Activated CD4-positive, CD25-positive, alpha-beta regulatory T cell treated with anti-CD3 and anti-CD28 coated beads, Interleukin-2, amount 50 U/mL, for 24 hours (primary cell): ENCODE results near the gene LSAMP.
"Not testable (repeated sequence)": the region's sequence is repeated elsewhere in the genome, so short reads cannot be mapped to it uniquely, and the experiment has no call there.

Source experiments
- ATAC-seq, 2 donors: fragments of 150-1000 bp; cut with Tn5 transposase; one replicate each; pipeline ENCODE4 v1.10.0; 2021; ENCODE audit warnings: mild to moderate bottlenecking in 1 of 2, moderate library complexity in 1 of 2

Gene LSAMP

DNA sequence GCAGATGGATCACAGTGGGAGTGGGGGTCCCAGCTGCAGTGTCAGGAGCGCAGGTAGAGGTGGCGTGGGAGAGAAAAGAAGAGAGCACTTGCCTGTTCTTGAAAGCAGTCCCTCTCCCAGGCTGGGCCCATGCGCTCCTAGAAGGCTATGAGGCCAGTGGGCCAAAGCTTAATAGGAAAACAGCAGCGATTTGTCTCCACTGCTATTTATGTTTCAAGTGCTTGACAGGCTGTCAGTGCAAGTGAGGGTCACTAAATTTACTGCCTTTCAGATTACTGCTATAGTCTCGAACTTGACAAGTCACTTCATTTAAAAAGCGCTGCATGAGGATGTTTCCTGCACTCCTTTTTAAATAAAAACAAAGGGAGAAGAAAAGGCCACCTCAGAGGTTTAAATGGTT, 582.4 kb downstream of the LSAMP start:
- no peak for ATAC-seq

DNA sequence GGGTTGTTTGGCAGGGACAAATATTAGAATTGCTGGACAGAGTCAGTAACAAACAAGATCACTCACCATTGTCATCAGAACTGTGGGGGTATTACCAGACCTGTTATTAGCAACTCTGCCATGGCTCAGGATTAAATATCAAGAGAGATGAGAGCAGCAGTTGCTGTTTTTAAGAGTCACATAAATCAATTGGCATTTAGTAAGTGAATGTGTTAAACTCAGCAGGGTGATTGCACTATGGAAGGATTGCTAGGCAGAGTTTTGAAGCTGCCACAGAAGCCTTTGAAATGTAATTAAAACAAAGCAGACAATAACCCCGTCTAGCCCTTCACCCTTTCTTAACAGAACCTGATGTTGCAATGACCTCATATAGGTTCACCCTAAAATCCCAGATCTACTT, 583.2 kb downstream of the LSAMP start:
- ATAC-seq, result no peak

DNA sequence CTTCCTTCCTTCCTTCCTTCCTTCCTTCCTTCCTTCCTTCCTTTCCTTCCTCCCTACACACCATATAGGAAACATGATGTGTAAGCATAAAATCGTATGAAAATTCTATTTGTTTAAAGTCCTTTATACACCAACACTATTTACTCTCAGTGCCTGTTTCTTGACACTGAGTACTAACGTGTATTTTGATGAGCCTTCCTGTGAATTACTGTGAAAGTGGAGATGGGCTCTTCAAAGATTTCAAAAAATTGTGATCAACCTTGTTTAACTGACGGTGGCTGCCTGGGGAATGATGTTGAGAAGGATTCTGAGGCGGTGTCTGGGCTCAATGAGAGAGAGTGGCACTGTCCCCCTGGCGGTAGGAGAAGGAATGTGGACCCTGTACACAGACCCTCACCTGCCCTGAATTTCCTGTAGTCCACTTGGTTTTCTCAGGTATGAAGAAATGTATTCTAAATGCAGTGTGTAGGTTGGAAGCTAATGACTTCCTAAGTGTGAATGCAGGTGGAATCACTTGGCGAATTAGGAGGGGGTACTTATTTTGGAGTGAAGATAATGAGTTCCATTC, 584.0 kb downstream of the LSAMP start:
- ATAC-seq, result no peak

DNA sequence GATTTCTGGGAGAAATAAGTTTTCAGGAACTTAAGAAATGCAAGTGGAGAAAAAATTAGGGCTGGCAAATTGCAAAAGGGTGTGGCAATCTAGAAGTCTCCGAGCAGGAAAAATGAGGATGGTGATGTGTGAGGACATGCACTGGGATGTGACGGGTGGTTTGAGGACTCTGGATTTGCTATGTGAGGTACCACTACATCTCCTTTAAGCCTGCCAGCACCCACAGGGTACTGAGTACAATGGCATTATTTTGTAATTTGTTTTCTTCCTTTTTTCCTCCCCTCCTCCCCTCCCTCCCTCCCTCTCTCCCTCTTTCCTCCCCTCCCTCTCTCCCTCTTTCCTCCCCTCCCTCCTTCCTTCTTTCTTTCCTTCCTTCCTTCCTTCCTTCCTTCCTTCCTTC, 584.5 kb downstream of the LSAMP start:
- no peak for ATAC-seq

DNA sequence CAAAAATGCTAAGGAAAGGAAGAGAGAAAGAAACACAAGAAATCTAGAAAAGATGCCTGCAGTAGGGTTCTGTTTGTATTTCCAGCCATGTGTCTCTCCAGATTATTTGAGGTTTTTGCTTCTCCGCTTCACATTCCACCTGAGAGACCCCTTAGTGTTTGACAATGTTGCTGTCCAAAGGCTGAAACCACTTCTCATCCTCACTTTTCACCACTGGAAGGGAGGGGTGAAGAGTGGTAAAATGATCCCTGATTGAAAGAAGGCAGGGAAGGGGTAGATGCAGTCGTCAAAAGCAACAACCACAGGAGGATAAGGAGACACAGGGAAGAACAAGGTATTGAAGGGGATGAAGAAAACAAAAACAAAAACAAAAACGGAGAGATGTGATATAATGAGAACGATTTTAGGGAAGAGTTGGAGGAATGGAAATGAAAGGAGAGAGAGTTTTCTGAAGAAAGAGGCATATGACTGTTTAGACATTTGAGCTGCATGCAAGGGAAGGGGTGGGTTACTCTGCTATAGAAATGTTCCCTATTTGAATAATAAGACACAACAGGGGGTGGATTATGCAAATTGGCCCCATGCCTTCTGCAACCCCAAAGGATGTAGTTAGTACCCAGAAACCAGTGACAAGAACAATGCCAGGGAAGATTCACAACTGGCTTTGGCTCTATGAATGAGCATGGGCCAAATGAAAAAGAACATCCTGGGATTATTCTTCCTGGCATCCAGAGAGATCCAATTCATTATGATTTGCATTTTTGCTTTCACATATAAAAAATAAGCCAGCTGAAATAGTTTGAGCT, 586.1 kb downstream of the LSAMP start:
- ATAC-seq, result no peak

DNA sequence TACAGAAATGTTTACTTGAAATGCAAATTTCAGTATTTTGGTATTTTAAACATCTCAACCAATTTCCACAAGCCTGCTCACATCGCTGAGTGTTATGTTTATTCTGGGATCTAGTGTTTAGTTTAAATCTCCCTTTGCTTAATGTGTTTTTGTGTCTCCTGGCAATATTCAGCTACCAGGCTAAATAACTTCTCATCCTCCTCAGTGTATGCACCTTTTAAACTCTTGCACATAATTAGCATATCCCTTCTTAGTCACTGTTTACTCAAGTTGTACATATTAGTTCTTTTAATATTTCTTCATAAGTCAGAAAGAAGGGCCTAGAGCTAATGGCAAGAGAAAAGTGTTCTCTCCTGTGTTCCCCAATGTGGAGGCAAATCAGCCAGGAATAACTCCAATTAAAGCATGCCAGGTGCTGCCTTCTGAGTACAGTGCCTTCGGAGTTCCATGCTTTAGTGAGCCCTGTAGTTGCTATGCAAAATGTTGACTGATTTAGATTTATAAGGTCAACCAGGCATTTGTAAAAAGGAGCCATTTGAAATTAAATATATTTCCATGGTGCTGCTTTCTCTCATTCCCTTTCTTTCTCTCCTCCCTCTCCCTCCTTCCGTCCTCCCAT, 587.7 kb downstream of the LSAMP start:
- no peak for ATAC-seq

- no peak for ATAC-seq
Measured at GRCh38 chr3:115855911-115856310, 589.4 kb downstream of the LSAMP start.

GRCh38 chr3:115853104-115853503, 592.2 kb downstream of the LSAMP start:
- ATAC-seq, result no peak

- ATAC-seq, result no peak
Measured at GRCh38 chr3:115852278-115852677, 593.0 kb downstream of the LSAMP start.

DNA sequence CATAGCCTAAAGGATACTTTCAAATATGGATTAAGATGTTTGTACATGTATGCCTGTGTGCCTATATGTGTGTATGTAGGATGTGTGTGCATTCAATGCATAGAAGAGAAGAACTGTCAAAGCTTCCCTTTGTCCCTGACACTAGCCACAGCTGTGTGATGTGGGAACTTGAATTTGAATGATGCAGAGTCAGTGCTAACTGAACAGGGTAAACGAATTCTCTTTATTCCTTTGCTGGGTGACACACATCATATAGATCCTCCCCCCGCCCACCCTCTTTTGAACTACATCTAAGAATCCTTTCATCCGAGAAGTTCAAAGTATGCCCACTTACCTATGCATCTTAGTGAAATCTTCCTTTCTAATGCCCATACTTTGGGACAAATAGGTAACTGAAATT, 593.7 kb downstream of the LSAMP start:
- ATAC-seq, result no peak

DNA sequence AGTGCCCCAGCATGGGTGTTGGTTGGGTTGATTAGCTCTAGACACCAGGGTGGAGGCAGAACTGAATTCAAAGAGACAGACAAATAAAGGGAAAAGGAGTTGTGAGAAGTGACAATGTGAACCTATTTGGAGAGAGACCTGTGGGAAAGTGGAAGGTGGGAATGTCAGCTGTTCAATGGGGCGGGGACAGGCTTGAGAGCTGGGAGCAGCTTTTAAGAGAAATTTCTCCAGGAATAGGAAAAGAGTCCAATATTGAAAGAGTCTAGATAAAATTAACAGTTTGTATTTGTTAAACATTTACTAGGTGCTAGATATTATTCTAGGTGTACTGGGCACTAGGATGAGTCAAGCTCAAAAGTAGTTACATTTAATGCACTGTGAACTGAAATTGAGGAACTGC, 596.6 kb downstream of the LSAMP start:
- no peak for ATAC-seq

GRCh38 chr3:115845986-115846385, 599.3 kb downstream of the LSAMP start:
- ATAC-seq, result no peak

DNA sequence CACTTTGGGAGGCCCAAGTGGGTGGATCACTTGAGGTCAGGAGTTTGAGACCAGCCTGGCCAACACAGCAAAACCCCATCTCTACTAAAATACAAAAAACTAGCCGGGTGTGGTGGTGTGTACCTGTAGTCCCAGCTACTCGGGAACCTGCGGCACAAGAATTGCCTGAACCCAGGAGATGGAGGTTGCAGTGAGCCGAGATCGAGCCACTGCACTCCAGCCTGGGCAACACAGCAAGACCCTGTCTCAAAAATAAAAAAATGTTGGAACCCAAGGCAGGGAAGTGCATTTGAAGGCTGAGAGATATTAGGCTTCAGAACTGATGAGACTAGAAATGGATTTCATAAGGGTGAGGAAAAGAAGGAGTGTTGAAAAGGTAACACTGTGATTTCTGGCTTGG, 600.6 kb downstream of the LSAMP start:
- ATAC-seq, result not testable (repeated sequence)

DNA sequence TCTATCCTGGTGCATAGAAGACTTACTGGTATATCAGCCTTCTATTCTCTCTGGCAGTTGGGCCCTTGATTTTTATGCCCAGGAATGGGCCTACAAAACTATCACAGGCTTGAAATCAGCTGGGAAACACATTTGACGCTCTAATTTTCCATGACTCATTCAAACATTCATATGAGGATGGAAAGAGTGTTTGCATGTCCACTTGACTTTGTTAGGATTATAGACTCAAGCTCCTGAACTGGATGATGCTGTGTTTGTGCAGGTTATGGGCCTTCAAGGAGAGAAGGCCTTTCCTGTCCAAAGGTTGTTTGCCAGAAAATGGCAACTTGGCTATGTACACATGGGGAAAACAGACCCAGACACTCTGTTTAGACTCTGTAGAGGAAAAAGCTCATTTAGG, 602.1 kb downstream of the LSAMP start:
- ATAC-seq, result no peak

DNA sequence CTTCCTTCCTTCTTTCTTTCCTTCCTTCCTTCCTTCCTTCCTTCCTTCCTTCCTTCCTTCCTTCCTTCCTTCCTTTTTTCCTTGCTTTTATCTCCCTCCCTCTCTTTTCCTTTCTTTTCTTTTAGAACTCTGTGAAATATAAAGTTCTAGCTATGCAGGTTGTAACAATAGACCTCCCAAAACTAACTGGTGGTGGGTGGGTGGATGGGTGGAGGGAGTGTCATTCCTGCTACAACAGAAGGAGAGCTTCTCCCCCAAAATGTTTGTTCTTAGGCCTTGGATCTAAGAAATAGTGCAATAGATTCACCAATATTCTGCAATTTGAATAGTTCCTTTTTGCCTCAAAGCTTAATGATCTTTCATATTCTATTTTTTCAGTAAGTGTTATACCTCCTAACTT, 606.0 kb downstream of the LSAMP start:
- no peak for ATAC-seq

GRCh38 chr3:115838786-115839185, 606.5 kb downstream of the LSAMP start:
- ATAC-seq, result no peak

GRCh38 chr3:115836944-115837343, 608.3 kb downstream of the LSAMP start:
- no peak for ATAC-seq

DNA sequence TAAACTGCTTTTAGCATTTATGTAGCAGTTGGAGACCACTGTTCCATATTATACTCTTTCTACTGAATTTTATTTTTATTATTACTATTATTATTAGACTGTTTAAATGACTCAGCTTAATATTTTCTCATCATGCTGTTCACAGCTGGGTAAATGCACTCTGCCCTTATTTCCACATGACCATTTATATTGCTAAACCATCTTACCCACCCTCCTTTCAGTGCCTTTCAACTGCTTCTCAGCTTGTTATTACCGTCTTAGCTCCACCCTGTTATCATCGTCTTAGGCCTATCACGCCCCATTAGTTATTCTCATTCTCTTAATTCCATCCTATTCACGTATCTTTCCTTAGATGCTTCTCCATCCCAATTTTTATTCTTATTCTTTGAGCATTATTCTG, 609.3 kb downstream of the LSAMP start:
- ATAC-seq, result no peak

DNA sequence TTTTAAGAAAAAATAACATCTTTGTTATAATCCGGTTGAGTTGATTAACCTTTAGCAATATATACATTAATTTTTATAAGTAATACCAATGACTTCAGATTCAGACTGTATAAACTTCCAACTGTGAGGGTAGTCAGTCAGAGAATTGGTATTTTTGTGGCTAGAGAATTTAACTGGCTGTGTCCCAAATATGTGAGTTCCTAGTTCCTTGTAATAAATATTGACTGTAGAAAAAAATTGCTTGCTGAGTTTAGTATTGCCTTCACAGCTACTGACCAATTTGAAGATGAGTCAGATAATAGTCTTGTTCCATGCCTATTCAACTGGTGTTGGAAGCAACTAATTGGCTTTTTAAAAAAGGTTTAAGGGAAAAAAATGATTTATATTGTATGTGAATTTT, 611.2 kb downstream of the LSAMP start:
- no peak for ATAC-seq

GRCh38 chr3:115833074-115833473, 612.2 kb downstream of the LSAMP start:
- no peak for ATAC-seq

GRCh38 chr3:115832265-115832664, 613.0 kb downstream of the LSAMP start:
- no peak for ATAC-seq

DNA sequence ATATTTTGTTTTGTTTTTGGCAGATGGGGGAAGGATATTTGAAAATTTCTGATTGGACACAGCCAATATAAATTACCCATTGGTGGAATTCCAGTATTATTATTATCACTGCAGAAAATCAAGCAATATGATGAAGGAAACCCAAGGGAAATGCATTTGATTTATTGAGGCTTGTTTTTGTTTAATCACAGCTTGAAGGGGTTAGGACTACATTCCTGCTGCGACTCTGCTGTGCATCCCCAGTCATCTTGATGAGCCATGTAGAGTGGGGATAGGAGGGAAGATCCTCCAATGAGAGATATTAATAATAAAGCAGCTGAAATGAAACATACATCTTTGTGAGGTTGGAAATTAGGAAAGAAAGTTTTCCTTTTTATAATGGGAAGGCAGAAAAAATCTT, 613.4 kb downstream of the LSAMP start:
- ATAC-seq, result no peak

DNA sequence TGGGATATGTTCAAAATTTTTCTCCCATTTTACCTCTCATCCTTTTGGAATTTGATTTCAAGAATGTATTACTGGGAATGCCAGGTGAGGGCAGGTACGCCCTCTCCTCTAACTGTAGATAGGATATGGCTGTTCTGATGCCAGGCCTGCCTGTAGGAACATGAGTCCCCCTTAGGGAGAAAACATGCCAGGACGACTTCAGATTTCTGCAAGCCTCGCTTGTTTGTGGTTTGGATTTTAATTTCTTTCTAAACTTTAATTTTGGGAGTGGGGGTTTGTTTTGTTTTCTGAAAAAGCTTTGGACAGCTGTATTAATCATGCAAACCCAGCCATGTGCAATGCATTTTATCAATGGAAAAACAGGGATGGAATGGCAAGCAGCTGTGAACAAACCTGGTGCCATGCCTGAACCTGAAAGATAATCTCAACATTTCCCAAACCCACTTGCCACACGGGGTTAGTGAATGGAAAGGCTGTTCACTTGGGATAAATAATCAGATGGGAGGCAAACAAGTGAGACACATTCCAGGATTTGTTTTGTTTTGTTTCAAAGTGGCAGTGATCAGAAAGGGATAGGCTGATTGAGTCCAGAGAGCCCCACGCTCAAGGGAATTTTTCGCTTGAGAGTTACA, 614.4 kb downstream of the LSAMP start:
- ATAC-seq, result no peak

- ATAC-seq, result no peak
Measured at GRCh38 chr3:115828401-115828800, 616.9 kb downstream of the LSAMP start.
